Stimulated activated CD8-positive, alpha-beta memory T cell treated with anti-CD3 and anti-CD28 coated beads, Interleukin-2, amount 100 ng/mL, for 1 hour (primary cell): ENCODE results near the gene MAGEA2.
"Not testable (repeated sequence)": the region's sequence is repeated elsewhere in the genome, so short reads cannot be mapped to it uniquely, and the experiment has no call there.

ENCODE experiments used
- DNase-seq, 2 donors: peaks; one replicate each; pipeline ENCODE4 v3.0.0-alpha.2; 2020; ENCODE audit warnings: low read depth in 2 of 2

Gene MAGEA2

GRCh38 chrX:152753686-152754650 lies at the start of gene MAGEA2:
TSS of gene MAGEA2 (minus strand) at chrX:152753842. CDS start at chrX:152751363, 2,479 bp downstream.
- not testable (repeated sequence) for DNase-seq

DNA sequence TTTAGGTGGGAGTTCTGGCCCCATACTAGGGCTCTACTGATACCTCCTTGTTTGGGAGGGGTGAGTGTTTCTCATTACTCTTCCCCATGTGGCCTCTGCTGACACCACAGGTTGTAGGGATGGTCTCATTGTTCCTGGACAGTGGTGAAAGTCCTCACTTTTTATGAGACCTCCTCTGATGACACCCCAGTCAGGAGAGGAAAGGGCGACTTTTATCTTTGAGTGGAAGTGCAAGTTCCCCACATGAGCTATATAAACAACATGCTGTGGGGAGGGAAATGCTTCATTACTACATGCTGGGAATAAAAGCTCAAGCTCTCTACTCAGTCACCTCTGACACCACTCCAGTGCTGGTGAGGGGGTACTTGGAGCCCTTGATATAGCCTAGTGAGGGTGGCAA lies 45.3 kb upstream of the MAGEA2 start:
- DNase-seq, result no peak

GRCh38 chrX:152787062-152787461 lies 33.4 kb upstream of the MAGEA2 start:
- DNase-seq, result not testable (repeated sequence)

- not testable (repeated sequence) for DNase-seq
These were observed 16.1 kb upstream of the MAGEA2 start, which contains the start of gene MAGEA6 for GRCh38 chrX:152769549-152770289. TSS of gene MAGEA6 (minus strand) at chrX:152769689. CDS start at chrX:152767650, 2,039 bp downstream.

DNA sequence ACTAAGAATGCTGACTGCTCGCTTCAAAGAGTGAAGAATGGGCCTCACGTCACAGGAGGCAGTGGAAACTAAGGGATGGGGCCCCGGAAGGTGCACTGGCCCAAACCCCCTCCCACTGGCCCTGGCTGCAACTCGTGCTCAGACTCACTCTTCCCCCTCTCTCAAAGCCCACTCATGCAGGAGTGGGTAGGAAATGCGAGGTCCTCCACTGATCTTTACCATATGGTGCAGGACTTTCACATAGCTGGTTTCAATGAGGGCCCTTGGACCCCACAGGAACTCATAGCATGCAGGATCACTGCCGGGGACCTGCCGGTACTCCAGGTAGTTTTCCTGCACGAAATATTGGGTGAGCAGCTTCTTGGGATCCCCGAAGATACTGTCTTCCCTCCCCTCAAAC lies 12.9 kb upstream of the MAGEA2 start:
- not testable (repeated sequence) for DNase-seq

GRCh38 chrX:152761582-152761981 lies 7.9 kb upstream of the MAGEA2 start:
- not testable (repeated sequence) for DNase-seq

DNA sequence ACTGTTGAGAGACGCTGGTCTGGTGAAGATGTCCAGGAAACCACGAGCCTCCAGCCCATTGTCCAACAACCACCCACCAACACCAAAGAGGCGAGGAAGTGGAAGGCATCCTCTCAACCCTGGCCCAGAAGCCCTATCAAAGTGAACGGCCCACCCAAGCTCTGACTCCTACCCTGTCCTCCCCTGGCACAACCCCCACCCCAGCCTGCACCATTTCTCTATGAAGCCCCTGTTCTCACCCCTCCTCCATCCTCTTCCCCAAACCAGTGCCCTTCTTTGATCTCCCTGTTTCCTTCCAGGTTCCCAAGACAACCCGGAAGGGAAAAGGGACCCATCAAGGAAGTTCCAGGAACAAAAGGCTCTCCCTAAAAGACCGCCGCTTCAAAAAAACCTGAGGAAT lies 5.9 kb upstream of the MAGEA2 start:
- DNase-seq, result not testable (repeated sequence)

DNA sequence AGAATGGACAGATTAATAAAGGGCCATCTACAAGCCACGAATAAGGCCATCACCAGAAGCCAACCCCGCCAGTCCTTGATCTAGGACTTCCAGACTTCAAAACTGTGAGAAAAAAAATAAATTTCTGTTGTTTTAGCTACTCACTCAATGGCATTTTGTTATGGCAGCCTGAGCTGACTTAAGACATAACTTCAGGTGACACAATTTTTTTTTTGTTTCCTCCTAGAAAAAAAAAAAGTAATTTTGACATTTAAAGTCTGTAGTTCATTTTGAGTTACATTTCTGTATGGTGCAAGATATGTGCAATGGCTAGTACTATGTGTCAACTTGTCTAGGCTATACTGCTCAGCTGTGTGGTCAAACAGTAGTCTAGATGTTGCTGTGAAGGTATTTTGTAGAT lies 5.3 kb upstream of the MAGEA2 start, which contains the start of gene CSAG3:
Gene CSAG3 (plus strand): TSS at position 301 of the 400 bp plus-strand sequence.
- not testable (repeated sequence) for DNase-seq

DNA sequence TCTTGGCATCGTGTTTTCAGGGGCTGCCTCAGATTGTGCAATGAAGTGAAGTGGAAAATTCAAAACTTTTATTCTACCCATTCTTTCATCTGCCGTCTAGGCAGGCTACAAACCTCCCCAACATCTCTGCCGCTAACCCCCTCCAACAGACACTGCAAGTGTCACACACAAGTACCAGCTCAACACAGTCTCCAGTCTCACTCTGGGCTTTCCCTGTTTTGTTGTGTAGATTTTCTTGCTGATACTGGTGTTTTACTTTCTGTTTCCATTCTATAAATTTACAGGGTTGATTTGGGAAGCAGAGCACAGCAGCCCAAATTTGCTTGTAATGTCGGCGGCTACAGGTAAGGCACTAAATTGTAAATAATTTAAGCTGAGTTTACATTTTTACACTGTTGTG lies 1.2 kb upstream of the MAGEA2 start:
- not testable (repeated sequence) for DNase-seq

DNA sequence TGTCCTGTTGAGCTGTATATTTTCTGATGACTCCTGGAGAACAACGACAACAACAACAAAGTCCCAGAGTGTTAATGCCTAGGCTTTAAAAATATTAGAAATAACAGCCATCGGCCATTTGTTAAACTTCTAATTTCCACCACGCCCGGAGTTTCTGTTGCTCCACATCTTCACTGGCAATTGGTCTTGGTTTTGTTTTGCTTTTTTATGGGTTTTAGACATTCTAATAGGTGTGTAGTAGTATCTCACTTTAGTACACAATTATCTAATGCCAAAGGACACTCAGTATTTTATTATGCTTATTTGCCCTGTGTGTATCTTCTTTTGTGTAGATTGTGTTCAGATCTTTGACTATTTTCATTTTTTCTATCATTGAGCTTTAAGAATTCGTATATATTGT lies 15.1 kb downstream of the MAGEA2 start:
- no peak for DNase-seq

DNA sequence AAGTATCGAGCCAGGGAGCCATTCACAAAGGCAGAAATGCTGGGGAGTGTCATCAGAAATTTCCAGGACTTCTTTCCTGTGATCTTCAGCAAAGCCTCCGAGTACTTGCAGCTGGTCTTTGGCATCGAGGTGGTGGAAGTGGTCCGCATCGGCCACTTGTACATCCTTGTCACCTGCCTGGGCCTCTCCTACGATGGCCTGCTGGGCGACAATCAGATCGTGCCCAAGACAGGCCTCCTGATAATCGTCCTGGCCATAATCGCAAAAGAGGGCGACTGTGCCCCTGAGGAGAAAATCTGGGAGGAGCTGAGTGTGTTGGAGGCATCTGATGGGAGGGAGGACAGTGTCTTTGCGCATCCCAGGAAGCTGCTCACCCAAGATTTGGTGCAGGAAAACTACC lies 17.1 kb downstream of the MAGEA2 start:
- not testable (repeated sequence) for DNase-seq

GRCh38 chrX:152735860-152736511 lies 17.7 kb downstream of the MAGEA2 start:
- DNase-seq, result no peak

DNA sequence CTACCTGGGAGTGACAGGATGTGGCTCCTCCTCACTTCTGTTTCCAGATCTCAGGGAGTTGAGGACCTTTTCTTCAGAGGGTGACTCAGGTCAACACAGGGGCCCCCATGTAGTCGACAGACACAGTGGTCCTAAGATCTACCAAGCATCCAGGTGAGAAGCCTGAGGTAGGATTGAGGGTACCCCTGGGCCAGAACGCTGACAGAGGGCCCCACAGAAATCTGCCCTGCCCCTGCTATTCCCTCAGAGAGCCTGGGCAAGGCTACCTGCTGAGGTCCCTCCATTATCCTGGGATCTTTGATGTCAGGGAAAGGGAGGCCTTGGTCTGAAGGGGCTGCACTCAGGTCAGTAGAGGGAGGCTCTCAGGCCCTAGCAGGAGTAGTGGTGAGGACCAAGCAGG lies 18.5 kb downstream of the MAGEA2 start:
- no peak for DNase-seq

- DNase-seq, result not testable (repeated sequence)
These were observed 19.3 kb downstream of the MAGEA2 start for GRCh38 chrX:152734143-152734858.

DNA sequence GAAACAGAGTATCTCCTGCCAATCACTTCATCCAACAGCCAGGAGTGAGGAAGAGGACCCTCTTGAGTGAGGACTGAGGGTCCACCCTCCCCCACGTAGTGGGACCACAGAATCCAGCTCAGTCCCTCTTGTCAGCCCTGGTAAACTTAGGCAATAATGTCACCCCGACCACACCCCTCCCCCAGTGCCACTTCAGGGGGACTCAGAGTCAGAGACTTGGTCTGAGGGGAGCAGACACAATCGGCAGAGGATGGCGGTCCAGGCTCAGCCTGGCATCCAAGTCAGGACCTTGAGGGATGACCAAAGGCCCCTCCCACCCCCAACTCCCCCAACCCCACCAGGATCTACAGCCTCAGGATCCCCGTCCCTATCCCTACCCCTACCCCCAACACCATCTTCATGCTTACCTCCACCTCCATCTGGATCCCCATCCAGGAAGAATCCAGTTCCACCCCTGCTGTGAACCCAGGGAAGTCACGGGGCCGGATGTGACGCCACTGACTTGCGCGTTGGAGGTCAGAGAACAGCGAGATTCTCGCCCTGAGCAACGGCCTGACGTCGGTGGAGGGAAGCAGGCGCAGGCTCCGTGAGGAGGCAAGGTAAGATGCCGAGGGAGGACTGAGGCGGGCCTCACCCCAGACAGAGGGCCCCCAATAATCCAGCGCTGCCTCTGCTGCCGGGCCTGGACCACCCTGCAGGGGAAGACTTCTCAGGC lies 20.2 kb downstream of the MAGEA2 start, which contains the start of the genes CSAG1 and MAGEA12:
Gene CSAG1 (minus strand): TSS at position 461 of the 715 bp plus-strand sequence. CDS start 1,261 bp downstream, outside the sequence.
Gene MAGEA12 (plus strand): TSS at position 497 of the 715 bp plus-strand sequence. CDS start 2,405 bp downstream, outside the sequence.
- DNase-seq, result no peak

- DNase-seq, result no peak
These were observed 28.2 kb downstream of the MAGEA2 start for GRCh38 chrX:152725409-152725808.

- not testable (repeated sequence) for DNase-seq
These were observed 39.5 kb downstream of the MAGEA2 start, which contains the start of gene MAGEA2B for GRCh38 chrX:152713815-152714787. TSS of gene MAGEA2B (plus strand) at chrX:152714628. CDS start at chrX:152717107, 2,479 bp downstream.

DNA sequence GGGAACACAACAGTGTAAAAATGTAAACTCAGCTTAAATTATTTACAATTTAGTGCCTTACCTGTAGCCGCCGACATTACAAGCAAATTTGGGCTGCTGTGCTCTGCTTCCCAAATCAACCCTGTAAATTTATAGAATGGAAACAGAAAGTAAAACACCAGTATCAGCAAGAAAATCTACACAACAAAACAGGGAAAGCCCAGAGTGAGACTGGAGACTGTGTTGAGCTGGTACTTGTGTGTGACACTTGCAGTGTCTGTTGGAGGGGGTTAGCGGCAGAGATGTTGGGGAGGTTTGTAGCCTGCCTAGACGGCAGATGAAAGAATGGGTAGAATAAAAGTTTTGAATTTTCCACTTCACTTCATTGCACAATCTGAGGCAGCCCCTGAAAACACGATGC lies 40.4 kb downstream of the MAGEA2 start:
- DNase-seq, result not testable (repeated sequence)

GRCh38 chrX:152709173-152709572 lies 44.5 kb downstream of the MAGEA2 start, which contains the start of gene CSAG2:
TSS of gene CSAG2 (minus strand) at chrX:152709273. CDS start at chrX:152709112, 161 bp downstream.
- not testable (repeated sequence) for DNase-seq
